ENCODE results near the gene NBEAL2. TPM values are rescaled to one million over a fixed set of nuclear protein-coding genes. Genes with fewer than 3 reads are reported as not detected.
A peak's percentile ranks its signal among the peaks of the same experiment; 100 is the strongest.

The NBEAL2 gene
- total RNA-seq, 1 experiment from 2014 or later, result 60.5 TPM

DNA sequence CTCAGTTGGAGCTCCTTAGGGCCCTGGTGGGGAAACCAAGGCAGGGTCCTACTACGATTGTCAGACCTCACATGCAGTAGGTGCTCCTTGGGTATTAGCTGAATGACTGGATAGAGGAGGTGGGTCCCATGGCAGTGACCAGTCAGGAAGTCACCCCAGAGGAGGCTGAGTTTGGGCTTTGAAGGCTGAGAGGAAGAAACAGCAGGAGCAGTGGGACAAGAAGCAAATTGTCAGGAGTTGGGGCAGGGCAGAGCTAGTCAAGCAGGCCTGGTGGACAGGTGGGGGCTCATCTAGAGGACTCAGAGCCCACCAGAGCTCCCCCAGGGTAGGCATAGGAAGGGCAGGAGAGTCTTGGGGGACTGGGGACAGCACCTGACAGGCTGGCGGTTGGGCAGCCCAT lies 3.1 kb downstream of the NBEAL2 start:
- Histone ChIP-seq H3K9ac (ENCODE audit: low read length) (peak overlapping the region; percentile 51), H4K20me1 (ENCODE audit: insufficient read depth, low read depth, low read length) (peaks cover 14% of the 10 kb centered on the region; the same call in 1 of the 2 replicates), H3K4me3 (ENCODE audit: low read length) (peak overlapping the region; percentile 8; the same call in 1 of the 2 replicates), H3K36me3 (ENCODE audit: insufficient read depth, low read length) (no peaks in the 10 kb centered on the region), H3K9me2 (replicated peaks; ENCODE audit: insufficient read depth, low read length) (no peaks in the 10 kb centered on the region), H3K27ac (ENCODE audit: low read length) (peak overlapping the region; percentile 86), H3K27me3 (ENCODE audit: low read length) (no peaks in the 10 kb centered on the region), H3K9me3 (ENCODE audit: low read length) (no peaks in the 10 kb centered on the region), H3K4me2 (ENCODE audit: low read depth, low read length, poor library complexity, severe bottlenecking) (peak overlapping the region; percentile 99), H3K79me2 (ENCODE audit: low read length) (peaks cover 86% of the 10 kb centered on the region), H3K4me1 (ENCODE audit: low read length) (peaks cover 81% of the 10 kb centered on the region), H2AFZ (ENCODE audit: low read length) (no peak overlapping the region)
- DNase-seq, result no peak

DNA sequence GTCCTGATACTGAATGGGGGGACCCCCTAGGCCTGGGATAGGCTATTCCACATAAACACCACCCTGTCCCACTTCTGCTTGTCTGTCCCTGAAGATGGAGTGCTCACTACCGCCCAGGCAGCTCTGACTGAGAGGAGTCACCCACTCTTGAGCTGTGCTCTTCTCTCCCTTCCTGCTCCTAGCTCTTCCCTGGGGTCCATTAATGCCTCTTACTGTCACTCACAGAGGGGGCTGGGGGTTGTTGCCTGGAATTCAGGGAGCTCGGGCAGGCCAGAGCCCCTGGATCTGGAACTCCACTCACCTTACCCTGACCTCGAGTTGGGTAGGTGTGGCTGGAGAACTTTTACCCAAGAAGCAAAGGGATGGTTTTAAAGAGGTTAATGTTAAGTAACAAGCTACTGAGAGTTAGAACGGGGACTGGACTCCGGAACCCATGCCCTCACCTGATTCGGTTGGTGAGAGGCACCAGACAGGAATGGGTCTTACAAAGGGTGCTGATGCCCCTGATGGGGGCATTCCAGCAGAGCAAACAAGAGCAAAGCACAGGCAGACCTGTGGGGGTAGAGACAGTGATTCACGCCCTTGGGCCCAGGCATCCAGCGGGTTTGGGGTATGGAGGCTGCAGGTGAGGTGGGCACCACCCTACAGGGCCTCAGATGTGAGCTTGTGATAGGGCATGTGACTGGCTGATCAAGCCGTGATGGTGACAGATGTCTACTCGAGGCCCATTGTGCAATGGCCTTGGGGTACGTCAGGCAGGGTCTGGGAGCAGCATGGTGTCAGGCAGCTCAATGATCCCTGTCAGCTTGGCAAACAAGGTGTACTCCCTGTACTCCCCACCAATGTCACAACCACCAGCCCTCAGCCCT lies 5.4 kb downstream of the NBEAL2 start:
- H4K20me1 ChIP-seq (ENCODE audit: insufficient read depth, low read depth, low read length), result peaks cover 15% of the 10 kb centered on the region; the same call in 1 of the 2 replicates
- no peak for DNase-seq
- H3K4me3 ChIP-seq (ENCODE audit: low read length), result no peak overlapping the region
- no peaks in the 10 kb centered on the region for H3K27me3 ChIP-seq (ENCODE audit: low read length)
- H3K9me3 ChIP-seq (ENCODE audit: low read length), result no peaks in the 10 kb centered on the region
- no peaks in the 10 kb centered on the region for H3K9me2 ChIP-seq (replicated peaks; ENCODE audit: insufficient read depth, low read length)
- peak overlapping the region; percentile 13 for H3K9ac ChIP-seq (ENCODE audit: low read length)
- peaks cover 8% of the 10 kb centered on the region for H3K36me3 ChIP-seq (ENCODE audit: insufficient read depth, low read length)
- no peak overlapping the region for H2AFZ ChIP-seq (ENCODE audit: low read length)
- peaks cover 89% of the 10 kb centered on the region for H3K4me1 ChIP-seq (ENCODE audit: low read length)
- H3K4me2 ChIP-seq (ENCODE audit: low read depth, low read length, poor library complexity, severe bottlenecking), result peak overlapping the region; percentile 46
- no peak overlapping the region; the same call in 1 of the 2 replicates for H3K27ac ChIP-seq (ENCODE audit: low read length)
- peaks cover 76% of the 10 kb centered on the region for H3K79me2 ChIP-seq (ENCODE audit: low read length)

DNA sequence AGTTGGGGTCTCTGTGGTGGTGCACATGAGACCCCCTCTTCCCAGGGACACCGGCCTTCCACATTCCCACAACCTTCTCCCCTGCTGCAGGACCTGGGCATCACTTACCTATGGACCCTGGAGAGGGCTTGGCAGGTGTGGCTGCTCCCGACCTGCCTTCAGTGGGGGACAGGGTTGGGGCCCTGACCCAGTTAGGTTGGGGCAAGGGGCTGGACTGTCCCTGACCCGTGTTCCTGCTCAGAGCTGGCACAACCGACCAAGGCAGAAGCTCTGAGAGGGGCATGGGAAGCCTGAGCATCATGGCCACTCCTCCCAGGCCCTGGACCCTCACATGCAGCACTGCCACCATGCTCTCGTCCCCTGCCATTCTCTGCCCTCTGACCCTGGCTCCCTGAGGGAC lies 6.1 kb downstream of the NBEAL2 start:
- H3K4me1 ChIP-seq (ENCODE audit: low read length), result peaks cover 95% of the 10 kb centered on the region
- H4K20me1 ChIP-seq (ENCODE audit: insufficient read depth, low read depth, low read length), result peaks cover 18% of the 10 kb centered on the region; the same call in 1 of the 2 replicates
- no peaks in the 10 kb centered on the region for H3K27me3 ChIP-seq (ENCODE audit: low read length)
- H3K4me2 ChIP-seq (ENCODE audit: low read depth, low read length, poor library complexity, severe bottlenecking), result peak overlapping the region; percentile 46
- no peaks in the 10 kb centered on the region for H3K9me3 ChIP-seq (ENCODE audit: low read length)
- peaks cover 73% of the 10 kb centered on the region for H3K79me2 ChIP-seq (ENCODE audit: low read length)
- no peak overlapping the region; the same call in 1 of the 2 replicates for H3K4me3 ChIP-seq (ENCODE audit: low read length)
- no peak overlapping the region for H2AFZ ChIP-seq (ENCODE audit: low read length)
- H3K9me2 ChIP-seq (replicated peaks; ENCODE audit: insufficient read depth, low read length), result no peaks in the 10 kb centered on the region
- peak overlapping the region; percentile 57; the same call in 1 of the 2 replicates for H3K9ac ChIP-seq (ENCODE audit: low read length)
- H3K36me3 ChIP-seq (ENCODE audit: insufficient read depth, low read length), result peaks cover 8% of the 10 kb centered on the region
- no peak for DNase-seq
- peak overlapping the region; percentile 84 for H3K27ac ChIP-seq (ENCODE audit: low read length)

DNA sequence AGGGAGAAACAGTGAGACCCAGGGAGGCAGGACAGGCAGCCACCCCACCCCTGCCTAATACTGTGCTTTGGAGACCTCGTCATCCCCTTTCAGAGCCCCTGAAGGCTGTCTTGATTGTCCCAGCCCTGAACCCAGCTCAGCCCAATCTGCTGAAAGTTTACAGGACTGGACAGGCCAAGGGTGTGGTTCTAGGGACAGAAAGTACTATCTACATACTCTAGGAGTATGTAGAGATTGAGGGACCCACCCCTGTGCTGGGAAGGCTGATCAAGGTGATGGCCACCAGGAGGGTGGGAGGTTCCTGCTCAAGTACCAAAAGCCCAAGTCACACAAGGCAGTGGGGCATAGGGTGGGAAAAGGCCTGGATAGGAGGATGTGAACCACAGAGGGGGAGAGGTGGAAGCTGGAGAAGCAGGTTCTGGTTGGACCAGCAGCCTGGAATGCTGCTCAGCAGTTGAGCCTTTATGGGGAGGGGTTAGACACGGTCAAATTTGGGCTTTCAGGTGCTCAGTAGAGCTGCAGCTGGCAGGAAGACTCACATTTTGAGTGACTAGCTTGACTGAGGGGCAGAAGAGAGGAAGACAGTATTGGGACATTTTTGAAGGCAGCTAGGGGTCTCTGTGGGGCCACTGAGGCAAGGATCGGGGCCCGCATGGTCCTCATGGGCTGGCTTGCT lies 6.7 kb downstream of the NBEAL2 start:
- H3K27ac ChIP-seq (ENCODE audit: low read length), result peak overlapping the region; percentile 84
- H3K27me3 ChIP-seq (ENCODE audit: low read length), result no peaks in the 10 kb centered on the region
- H3K4me3 ChIP-seq (ENCODE audit: low read length), result peak overlapping the region; percentile 19; the same call in 1 of the 2 replicates
- H3K79me2 ChIP-seq (ENCODE audit: low read length), result peaks cover 68% of the 10 kb centered on the region
- peak overlapping the region; percentile 46 for H3K4me2 ChIP-seq (ENCODE audit: low read depth, low read length, poor library complexity, severe bottlenecking)
- peaks cover 96% of the 10 kb centered on the region for H3K4me1 ChIP-seq (ENCODE audit: low read length)
- H3K9me3 ChIP-seq (ENCODE audit: low read length), result no peaks in the 10 kb centered on the region
- H3K9ac ChIP-seq (ENCODE audit: low read length), result peak overlapping the region; percentile 57
- no peaks in the 10 kb centered on the region for H3K9me2 ChIP-seq (replicated peaks; ENCODE audit: insufficient read depth, low read length)
- DNase-seq, result no peak
- H3K36me3 ChIP-seq (ENCODE audit: insufficient read depth, low read length), result peaks cover 12% of the 10 kb centered on the region
- peaks cover 18% of the 10 kb centered on the region; the same call in 1 of the 2 replicates for H4K20me1 ChIP-seq (ENCODE audit: insufficient read depth, low read depth, low read length)
- H2AFZ ChIP-seq (ENCODE audit: low read length), result no peak overlapping the region

DNA sequence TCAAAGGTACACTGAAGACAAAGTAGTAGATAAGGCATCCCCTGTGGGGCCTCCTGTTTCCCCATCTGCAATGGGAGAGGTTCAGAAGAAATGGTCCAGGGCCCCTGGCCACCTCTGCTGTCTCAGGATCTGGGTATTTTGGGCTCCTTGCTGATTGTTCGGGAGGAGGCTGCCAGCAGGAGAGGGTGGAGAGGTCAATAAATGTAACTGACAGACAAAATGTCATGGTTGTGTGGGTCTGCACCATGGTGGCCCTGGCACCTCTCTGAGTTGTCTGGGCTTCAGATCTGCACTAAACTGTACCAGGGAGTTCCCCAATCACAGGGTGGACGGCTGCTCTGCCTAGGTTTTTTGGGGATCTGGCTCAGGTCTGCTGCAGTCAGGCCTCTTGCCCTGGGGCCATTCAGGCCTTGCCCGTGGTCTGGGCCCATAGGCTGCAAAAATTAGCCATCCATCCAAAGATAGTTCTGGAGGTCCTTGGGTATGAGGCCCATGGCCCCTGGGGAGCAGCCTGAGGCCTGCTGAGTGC lies 7.4 kb downstream of the NBEAL2 start:
- H4K20me1 ChIP-seq (ENCODE audit: insufficient read depth, low read depth, low read length), result peaks cover 18% of the 10 kb centered on the region; the same call in 1 of the 2 replicates
- H3K27me3 ChIP-seq (ENCODE audit: low read length), result no peaks in the 10 kb centered on the region
- H3K9me2 ChIP-seq (replicated peaks; ENCODE audit: insufficient read depth, low read length), result no peaks in the 10 kb centered on the region
- H3K36me3 ChIP-seq (ENCODE audit: insufficient read depth, low read length), result peaks cover 16% of the 10 kb centered on the region
- peak overlapping the region; percentile 19; the same call in 1 of the 2 replicates for H3K4me3 ChIP-seq (ENCODE audit: low read length)
- peaks cover 90% of the 10 kb centered on the region for H3K4me1 ChIP-seq (ENCODE audit: low read length)
- H3K79me2 ChIP-seq (ENCODE audit: low read length), result peaks cover 61% of the 10 kb centered on the region
- peak overlapping the region; percentile 84 for H3K27ac ChIP-seq (ENCODE audit: low read length)
- no peak overlapping the region for H2AFZ ChIP-seq (ENCODE audit: low read length)
- DNase-seq, result no peak
- H3K9ac ChIP-seq (ENCODE audit: low read length), result peak overlapping the region; percentile 57
- peak overlapping the region; percentile 46 for H3K4me2 ChIP-seq (ENCODE audit: low read depth, low read length, poor library complexity, severe bottlenecking)
- no peaks in the 10 kb centered on the region for H3K9me3 ChIP-seq (ENCODE audit: low read length)

DNA sequence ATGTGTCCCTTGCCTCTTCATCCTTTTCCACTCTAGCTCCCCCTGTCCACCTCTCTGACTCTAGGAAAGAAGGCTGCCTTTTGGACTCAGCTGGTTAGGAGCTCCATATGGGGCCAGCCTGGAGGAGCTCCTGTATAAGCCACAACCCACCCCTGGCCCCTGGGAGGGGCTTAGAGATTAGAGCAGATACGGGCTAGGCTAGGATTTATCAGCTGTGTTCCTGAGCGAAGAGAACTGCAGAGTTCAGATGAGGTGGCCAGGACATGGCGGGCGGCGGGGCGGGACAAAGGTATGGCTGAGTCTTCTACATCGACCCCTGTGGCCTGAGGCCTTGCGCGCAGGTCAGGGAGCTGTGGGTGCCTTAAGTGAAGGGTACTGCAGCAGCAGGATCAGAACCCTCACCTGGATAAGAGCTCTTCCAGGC lies 7.9 kb downstream of the NBEAL2 start:
- Histone ChIP-seq H3K4me1 (ENCODE audit: low read length) (peaks cover 85% of the 10 kb centered on the region), H3K4me3 (ENCODE audit: low read length) (peak overlapping the region; percentile 19; the same call in 1 of the 2 replicates), H3K79me2 (ENCODE audit: low read length) (peaks cover 57% of the 10 kb centered on the region), H3K9me3 (ENCODE audit: low read length) (no peaks in the 10 kb centered on the region), H3K36me3 (ENCODE audit: insufficient read depth, low read length) (peaks cover 16% of the 10 kb centered on the region), H4K20me1 (ENCODE audit: insufficient read depth, low read depth, low read length) (peaks cover 18% of the 10 kb centered on the region; the same call in 1 of the 2 replicates), H3K4me2 (ENCODE audit: low read depth, low read length, poor library complexity, severe bottlenecking) (peak overlapping the region; percentile 46), H3K9ac (ENCODE audit: low read length) (peak overlapping the region; percentile 57), H3K9me2 (replicated peaks; ENCODE audit: insufficient read depth, low read length) (no peaks in the 10 kb centered on the region), H2AFZ (ENCODE audit: low read length) (no peak overlapping the region), H3K27ac (ENCODE audit: low read length) (peak overlapping the region; percentile 84), H3K27me3 (ENCODE audit: low read length) (no peaks in the 10 kb centered on the region)
- DNase-seq, result no peak

DNA sequence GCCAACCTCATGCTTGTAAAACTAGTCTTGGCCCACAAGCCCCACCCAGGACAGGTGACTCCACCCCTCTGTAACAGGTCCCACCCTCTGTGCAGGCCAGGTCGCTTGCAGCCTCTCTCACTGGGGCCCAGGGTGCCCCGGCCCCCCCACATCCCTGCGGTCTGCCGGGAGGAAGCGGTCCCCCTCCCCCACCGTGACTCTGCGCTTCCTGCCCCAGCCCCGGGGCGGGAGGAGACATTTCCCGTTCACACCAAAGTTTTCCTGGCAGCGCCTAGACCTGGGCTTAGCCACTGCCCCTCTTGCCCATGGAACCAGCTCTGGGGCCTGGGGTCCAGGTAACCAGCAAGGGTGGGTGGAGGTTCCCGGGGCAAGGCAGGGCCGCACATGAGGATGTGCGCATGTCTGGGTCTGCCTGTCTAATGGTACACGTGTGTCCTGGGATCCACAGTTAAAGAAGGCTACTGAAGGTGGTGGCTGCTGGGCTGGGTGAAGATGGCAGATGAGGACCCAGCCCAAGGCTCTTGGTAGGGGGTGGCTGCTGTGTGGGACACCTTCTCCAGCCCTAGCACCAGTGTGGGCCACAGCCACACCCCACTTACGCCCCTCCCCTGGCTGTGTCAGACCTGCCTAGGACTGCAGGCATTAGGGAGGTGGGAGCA lies 8.4 kb downstream of the NBEAL2 start:
- Histone ChIP-seq H3K9me2 (replicated peaks; ENCODE audit: insufficient read depth, low read length) (no peaks in the 10 kb centered on the region), H3K27ac (ENCODE audit: low read length) (peak overlapping the region; percentile 84), H3K4me1 (ENCODE audit: low read length) (peaks cover 80% of the 10 kb centered on the region), H3K36me3 (ENCODE audit: insufficient read depth, low read length) (peaks cover 16% of the 10 kb centered on the region), H3K79me2 (ENCODE audit: low read length) (peaks cover 51% of the 10 kb centered on the region), H3K27me3 (ENCODE audit: low read length) (no peaks in the 10 kb centered on the region), H3K4me2 (ENCODE audit: low read depth, low read length, poor library complexity, severe bottlenecking) (peak overlapping the region; percentile 46), H2AFZ (ENCODE audit: low read length) (no peak overlapping the region), H4K20me1 (ENCODE audit: insufficient read depth, low read depth, low read length) (peaks cover 18% of the 10 kb centered on the region; the same call in 1 of the 2 replicates), H3K9me3 (ENCODE audit: low read length) (no peaks in the 10 kb centered on the region), H3K9ac (ENCODE audit: low read length) (peak overlapping the region; percentile 37), H3K4me3 (ENCODE audit: low read length) (no peak overlapping the region; the same call in 1 of the 2 replicates)
- DNase-seq, result peak; percentile 84
